Measurements from ENCODE around the gene CYRIA.

DNA sequence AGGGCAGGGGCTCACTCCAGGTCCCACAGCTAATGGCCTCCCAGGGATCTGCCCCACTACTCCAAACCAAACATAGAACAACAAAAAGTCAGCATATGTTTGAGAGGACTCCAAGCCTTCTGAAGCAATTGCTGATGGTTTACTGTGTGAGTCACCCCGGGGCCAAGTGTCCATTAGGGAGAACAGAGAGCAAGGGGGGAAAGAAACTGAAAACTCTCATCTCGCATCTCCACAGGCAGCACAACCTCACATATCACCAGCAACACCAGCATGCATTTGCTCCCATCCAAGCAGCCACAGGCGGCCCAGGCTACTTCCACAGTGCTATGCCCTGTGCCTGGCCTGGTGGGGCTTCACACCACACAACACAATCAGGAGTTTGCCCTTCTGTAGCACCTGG is 39.1 kb downstream of the CYRIA start:
- TF ChIP-seq, protein P1, sequence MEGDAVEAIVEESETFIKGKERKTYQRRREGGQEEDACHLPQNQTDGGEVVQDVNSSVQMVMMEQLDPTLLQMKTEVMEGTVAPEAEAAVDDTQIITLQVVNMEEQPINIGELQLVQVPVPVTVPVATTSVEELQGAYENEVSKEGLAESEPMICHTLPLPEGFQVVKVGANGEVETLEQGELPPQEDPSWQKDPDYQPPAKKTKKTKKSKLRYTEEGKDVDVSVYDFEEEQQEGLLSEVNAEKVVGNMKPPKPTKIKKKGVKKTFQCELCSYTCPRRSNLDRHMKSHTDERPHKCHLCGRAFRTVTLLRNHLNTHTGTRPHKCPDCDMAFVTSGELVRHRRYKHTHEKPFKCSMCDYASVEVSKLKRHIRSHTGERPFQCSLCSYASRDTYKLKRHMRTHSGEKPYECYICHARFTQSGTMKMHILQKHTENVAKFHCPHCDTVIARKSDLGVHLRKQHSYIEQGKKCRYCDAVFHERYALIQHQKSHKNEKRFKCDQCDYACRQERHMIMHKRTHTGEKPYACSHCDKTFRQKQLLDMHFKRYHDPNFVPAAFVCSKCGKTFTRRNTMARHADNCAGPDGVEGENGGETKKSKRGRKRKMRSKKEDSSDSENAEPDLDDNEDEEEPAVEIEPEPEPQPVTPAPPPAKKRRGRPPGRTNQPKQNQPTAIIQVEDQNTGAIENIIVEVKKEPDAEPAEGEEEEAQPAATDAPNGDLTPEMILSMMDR (conservative IDR thresholded peaks at IDR 0.05 in 1 of 2, IDR thresholded peaks at IDR 0.05 in 1 of 2; ENCODE audit: low read depth in 1 of 2, low read length in 2 of 2) = no peak
- no peak for TF ChIP-seq EZH2 (IDR thresholded peaks at IDR 0.05; ENCODE audit: low read length, missing control alignments)
